OCI-LY3 (cell line): ENCODE results near the gene FRMPD4.

ENCODE experiments used
- CTCF ChIP-seq: fragments of 200-600, 300-600 bp; sonication (generic); IDR thresholded peaks from 2 replicates; pipeline ENCODE4 v1.5.1; 2014; ENCODE audit warnings: antibody characterized with exemption, low read length, low read depth
- EZH2phosphoT487 ChIP-seq: fragments of 200-600 bp; shearing (Covaris generic); IDR thresholded peaks from 2 replicates; pipeline ENCODE4 v1.6.1; 2018; ENCODE audit warnings: antibody characterized with exemption, mixed run types, low read depth

GRCh38 chrX:12137951-12138360, 317 bp upstream of the FRMPD4 start:
- TF ChIP-seq CTCF (no peak), EZH2phosphoT487 (no peak)
